HCT116 (cell line): ENCODE results near the gene EPGN. TPM values are rescaled to one million over a fixed set of nuclear protein-coding genes. Genes with fewer than 3 reads are reported as not detected.

ENCODE experiments used
- ATAC-seq: fragments of 200-7000 bp; cut with Tn5 transposase; 2 replicates; pipeline ENCODE4 v1.9.1; 2020; ENCODE audit warnings: mild to moderate bottlenecking, moderate library complexity
- Bru-seq: library from RNA; stranded (reverse); fragments of 400-500 nt; gene quantifications from one replicate; lab custom pipeline; 2021; lab: Mats Ljungman, UMichigan
- BruChase-seq, 2 experiments: library from RNA; stranded (reverse); fragments of 400-500 nt; gene quantifications; one replicate each; lab custom pipeline; 2021; lab: Mats Ljungman, UMichigan
- BruUV-seq: library from RNA; stranded (reverse); fragments of 400-500 nt; replicated peaks from 2 replicates; lab custom pipeline; 2021; lab: Mats Ljungman, UMichigan
- CTCF ChIA-PET: fragments of 300-600 bp; sonication (Branson Sonifier 250); formaldehyde crosslinking; loops from one replicate; lab custom pipeline; 2021; ENCODE audit warnings: antibody characterized with exemption; lab: Charles Lee
- POLR2A ChIA-PET: fragments of 300-600, 350-600 bp; sonication (Branson Sonifier 250); formaldehyde crosslinking; loops from one replicate; lab custom pipeline; 2021; ENCODE audit warnings: antibody characterized with exemption; lab: Charles Lee
- RAD21 ChIA-PET, 2 experiments: fragments of 300-600 bp; sonication (Branson Sonifier 250); formaldehyde crosslinking; loops; one replicate each; lab custom pipeline; 2023; ENCODE audit warnings: low total read pairs in 2 of 2; ENCODE audit not compliant: uncharacterized antibody in 2 of 2, unreplicated experiment in 2 of 2, low non-redundant PET in 1 of 2; lab: Charles Lee
- DNase-seq: peaks from one replicate; pipeline ENCODE4 v3.0.0-alpha.2; 2010; ENCODE audit warnings: low read depth, low spot score
- H2AFZ ChIP-seq: fragments of 200-600 bp; shearing (Covaris generic), sonication (generic); 2 replicates; pipeline ENCODE4 v1.6.1; 2017; ENCODE audit warnings: low read depth, mixed run types, mixed read lengths, antibody characterized with exemption, low read length; ENCODE audit not compliant: poor library complexity, severe bottlenecking
- H3K27ac ChIP-seq: 2 replicates; pipeline ENCODE4 v1.5.1; 2012; ENCODE audit warnings: low read depth, low read length
- H3K27me3 ChIP-seq: fragments of 200-600 bp; sonication (generic); 2 replicates; pipeline ENCODE4 v1.6.1; 2016; ENCODE audit warnings: mixed run types, low read length, mixed read lengths; ENCODE audit not compliant: insufficient read depth
- H3K36me3 ChIP-seq, 2 experiments: fragments of 200-500 bp in 1 of 2; fragments of 200-600 bp in 1 of 2; sonication (Bioruptor generic) in 1 of 2; sonication (generic) in 1 of 2; 2 replicates each; pipeline versions ENCODE4 v1.5.1 to v1.6.1; 2014 to 2016; ENCODE audit warnings: low read length in 2 of 2, inconsistent platforms in 1 of 2, mixed read lengths in 1 of 2, mixed run types in 1 of 2; ENCODE audit not compliant: insufficient read depth in 2 of 2, control insufficient read depth in 1 of 2
- H3K4me1 ChIP-seq, 2 experiments: fragments of 200-600 bp in 1 of 2; sonication (generic) in 1 of 2; 2 replicates each; pipeline versions ENCODE4 v1.5.1 to v1.6.1; 2012 to 2017; ENCODE audit warnings: low read length in 2 of 2, inconsistent platforms in 1 of 2, mild to moderate bottlenecking in 1 of 2, mixed read lengths in 1 of 2, mixed run types in 1 of 2, moderate library complexity in 1 of 2; ENCODE audit not compliant: insufficient read depth in 2 of 2, control insufficient read depth in 1 of 2
- H3K4me2 ChIP-seq: fragments of 200-600 bp; sonication (generic); 2 replicates; pipeline ENCODE4 v1.6.1; 2017; ENCODE audit warnings: mixed run types, low read length, mixed read lengths
- H3K4me3 ChIP-seq, 2 experiments: fragments of 200-600 bp in 1 of 2; sonication (generic) in 1 of 2; replicated peaks in 1 of 2; 2 replicates each; pipeline ENCODE4 v1.5.1; 2011 to 2016; ENCODE audit warnings: low read length in 2 of 2, control low read depth in 1 of 2, low read depth in 1 of 2, mild to moderate bottlenecking in 1 of 2, mixed read lengths in 1 of 2, mixed run types in 1 of 2
- H3K79me2 ChIP-seq: fragments of 200-600 bp; sonication (generic); 2 replicates; pipeline ENCODE4 v1.6.1; 2017; ENCODE audit warnings: mild to moderate bottlenecking, mixed run types, low read length, moderate library complexity, mixed read lengths; ENCODE audit not compliant: insufficient read depth
- H3K9ac ChIP-seq: fragments of 200-600 bp; sonication (generic); 2 replicates; pipeline ENCODE4 v1.6.1; 2016; ENCODE audit warnings: low read length, mixed read lengths
- H3K9me2 ChIP-seq: fragments of 200-600 bp; sonication (generic), shearing (Covaris generic); 2 replicates; pipeline ENCODE4 v1.6.1; 2017; ENCODE audit warnings: mixed run types, mild to moderate bottlenecking, moderate library complexity; ENCODE audit not compliant: insufficient read depth
- H3K9me3 ChIP-seq, 2 experiments: fragments of 200-500 bp in 1 of 2; fragments of 200-600 bp in 1 of 2; sonication (Bioruptor generic) in 1 of 2; sonication (generic) in 1 of 2; 2 replicates each; pipeline ENCODE4 v1.6.1; 2014 to 2017; ENCODE audit warnings: low read length in 2 of 2, mixed read lengths in 2 of 2, inconsistent platforms in 1 of 2, low read depth in 1 of 2, mild to moderate bottlenecking in 1 of 2, mixed run types in 1 of 2, moderate library complexity in 1 of 2; ENCODE audit not compliant: control insufficient read depth in 1 of 2, insufficient read depth in 1 of 2
- H4K20me1 ChIP-seq: fragments of 200-600 bp; sonication (generic), shearing (Covaris generic); 2 replicates; pipeline ENCODE4 v1.6.1; 2017; ENCODE audit warnings: mixed run types, mild to moderate bottlenecking, moderate library complexity; ENCODE audit not compliant: insufficient read depth
- CBX3 ChIP-seq: IDR thresholded peaks from 2 replicates; pipeline ENCODE4 v1.6.1; 2012; ENCODE audit warnings: low read depth
- CEBPB ChIP-seq: IDR thresholded peaks from 2 replicates; pipeline ENCODE4 v1.6.1; 2012; ENCODE audit warnings: low read depth
- CTCF ChIP-seq, 3 experiments: fragments of 200-600 bp in 1 of 3; sonication (generic) in 1 of 3; IDR thresholded peaks in 2 of 3; conservative IDR thresholded peaks in 1 of 3; 2 replicates each; pipeline ENCODE4 v1.5.1; 2012 to 2017; ENCODE audit warnings: low read depth in 2 of 3, low read length in 2 of 3, antibody characterized with exemption in 1 of 3, borderline replicate concordance in 1 of 3, control low read depth in 1 of 3, mild to moderate bottlenecking in 1 of 3, mixed read lengths in 1 of 3, mixed run types in 1 of 3, moderate library complexity in 1 of 3; ENCODE audit not compliant: insufficient read depth in 1 of 3
- ELF1 ChIP-seq: IDR thresholded peaks from 2 replicates; pipeline ENCODE4 v1.6.1; 2012; ENCODE audit warnings: low read depth, borderline replicate concordance
- EZH2 ChIP-seq: fragments of 200-600 bp; sonication (generic); IDR thresholded peaks from 2 replicates; pipeline ENCODE4 v1.6.1; 2017; ENCODE audit warnings: antibody characterized with exemption, mixed run types
- FOSL1 ChIP-seq: IDR thresholded peaks from 2 replicates; pipeline ENCODE4 v1.6.1; 2012; ENCODE audit warnings: low read depth
- JUND ChIP-seq: IDR thresholded peaks from 2 replicates; pipeline ENCODE4 v1.6.1; 2012
- POLR2A ChIP-seq: IDR thresholded peaks from 2 replicates; pipeline ENCODE4 v1.7.0; 2011; ENCODE audit warnings: borderline replicate concordance; ENCODE audit not compliant: insufficient read depth, insufficient read length; ENCODE audit errors: extremely low read depth
- POLR2AphosphoS5 ChIP-seq: IDR thresholded peaks from 2 replicates; pipeline ENCODE4 v1.6.1; 2011; ENCODE audit warnings: mild to moderate bottlenecking, low read depth, low read length, moderate library complexity
- RAD21 ChIP-seq: IDR thresholded peaks from 2 replicates; pipeline ENCODE4 v1.6.1; 2012; ENCODE audit warnings: low read depth, mild to moderate bottlenecking
- SIN3A ChIP-seq: IDR thresholded peaks from 2 replicates; pipeline ENCODE4 v1.6.1; 2012; ENCODE audit warnings: low read depth
- SRF ChIP-seq: IDR thresholded peaks from 2 replicates; pipeline ENCODE4 v1.6.1; 2012; ENCODE audit warnings: low read depth
- TCF7L2 ChIP-seq: IDR thresholded peaks from 2 replicates; pipeline ENCODE4 v1.7.0; 2011; ENCODE audit warnings: borderline replicate concordance, inconsistent platforms; ENCODE audit not compliant: insufficient read depth, insufficient read length; ENCODE audit errors: extremely low read depth
- YY1 ChIP-seq: IDR thresholded peaks from 2 replicates; pipeline ENCODE4 v1.6.1; 2011; ENCODE audit warnings: low read length, low read depth, moderate library complexity, mild to moderate bottlenecking; ENCODE audit not compliant: insufficient replicate concordance; ENCODE audit errors: extremely low read depth
- ZBTB33 ChIP-seq: IDR thresholded peaks from 2 replicates; pipeline ENCODE4 v1.6.1; 2011; ENCODE audit warnings: mild to moderate bottlenecking, low read length, moderate library complexity; ENCODE audit not compliant: insufficient replicate concordance; ENCODE audit errors: extremely low read depth
- ZNF274 ChIP-seq: fragments of 200-500 bp; sonication (Bioruptor generic); IDR thresholded peaks from 2 replicates; pipeline ENCODE4 v1.6.1; 2014; ENCODE audit warnings: mild to moderate bottlenecking, low read depth, low read length, inconsistent platforms
- intact Hi-C: fragments of 100-400 bp; cut with micrococcal nuclease; formaldehyde crosslinking; loops from 2 replicates; pipeline ENCODE4 v1.10.0; 2022
- long read RNA-seq: library from polyadenylated mRNA; unstranded; transcript quantifications from one replicate; pipeline ENCODE4 v2.0.0, GENCODE V29; 2021; ENCODE audit not compliant: unreplicated experiment
- polyA plus RNA-seq: library from polyadenylated mRNA; unstranded; fragments of >200 nt; gene quantifications from 2 replicates; pipeline ENCODE4 v1.2.1, GENCODE V29; 2012; ENCODE audit warnings: missing spikeins
- total RNA-seq: library from RNA; stranded (reverse); gene quantifications from one replicate; pipeline ENCODE4 v1.2.1, GENCODE V29; 2021; ENCODE audit not compliant: unreplicated experiment

EPGN gene
- total RNA-seq (1.5 TPM), Bru-seq, nascent RNA (percentile 44 among the genes with signal in this experiment), BruChase-seq, experiment 1, labeled RNA remaining after a 6-hour chase (percentile 49 among the genes with signal in this experiment), BruChase-seq, experiment 2, labeled RNA remaining after a 2-hour chase (percentile 47 among the genes with signal in this experiment)
- polyA plus RNA-seq, result 0.47 and 0.75 TPM in 2 replicates
- long read RNA-seq, result 0 reads

GRCh38 chr4:74308215-74308614, at the start of gene EPGN:
Gene EPGN (plus strand): TSS chr4:74308470. CDS start chr4:74308534, 64 bp downstream.
- no peak for DNase-seq
- Histone ChIP-seq H3K4me1 (peaks cover 0 to 21% of the 10 kb centered on the region in 2 experiments; a peak in 2 of 4 replicates), H4K20me1 (no peaks in the 10 kb centered on the region)
- RAD21 ChIA-PET, result no interaction called here
- intact Hi-C loops, result no loop called here
- no peak for TF ChIP-seq EZH2
- no peak for TF ChIP-seq CBX3
- TF ChIP-seq POLR2AphosphoS5, result no peak
- no peak for TF ChIP-seq YY1
- no peak for TF ChIP-seq CEBPB
- TF ChIP-seq TCF7L2, result no peak
- TF ChIP-seq CTCF (IDR thresholded peaks at IDR 0.05 in 2 of 3, conservative IDR thresholded peaks at IDR 0.05 in 1 of 3; ENCODE audit: borderline replicate concordance in 1 of 3, insufficient read depth in 1 of 3, low read depth in 2 of 3, low read length in 2 of 3), result no peak
- TF ChIP-seq POLR2A, result no peak
- TF ChIP-seq JUND, result no peak
- TF ChIP-seq ZBTB33, result no peak
- no peak for TF ChIP-seq RAD21
- TF ChIP-seq SIN3A, result no peak
- TF ChIP-seq SRF, result no peak
- TF ChIP-seq ELF1, result no peak
- TF ChIP-seq ZNF274, result no peak
- no peak for TF ChIP-seq FOSL1
- TF ChIP-seq, all 23 proteins: peak for 0
- Histone ChIP-seq H3K9ac (no peak within 1 kb of the TSS), H3K79me2 (no peaks in the 10 kb centered on the region), H2AFZ (peak within 1 kb of the TSS; percentile 59), H3K9me2 (no peaks in the 10 kb centered on the region), H3K4me2 (no peak within 1 kb of the TSS), H3K4me3 (no peak within 1 kb of the TSS), H3K36me3 (no peaks in the 10 kb centered on the region), H3K9me3 (no peaks in the 10 kb centered on the region), H3K27me3 (no peaks in the 10 kb centered on the region), H3K27ac (no peak within 1 kb of the TSS)
- ChIA-PET POLR2A (no interaction called here), CTCF (interaction anchor here (1.0 to 6.6 kb wide), 3 partner anchors 10 to 78 kb away, joined by 3 to 85 read pairs (median 4); no protein-coding TSS in a partner anchor)
- no peak for ATAC-seq
- no TSS peak for BruUV-seq
